Muscle layer of colon (tissue), 2 donors: ENCODE results near the gene PELI1.

Source experiments
- H3K27ac ChIP-seq: one replicate; pipeline ENCODE4 v1.7.0; 2013; ENCODE audit warnings: low read depth, mild to moderate bottlenecking, low read length, moderate library complexity
- H3K27me3 ChIP-seq, 2 donors: one replicate each; pipeline ENCODE4 v1.7.0; 2013; ENCODE audit warnings: low read length in 2 of 2, mild to moderate bottlenecking in 2 of 2; ENCODE audit not compliant: insufficient read depth in 2 of 2, control insufficient read depth in 1 of 2
- H3K36me3 ChIP-seq: one replicate; pipeline ENCODE4 v1.7.0; 2013; ENCODE audit warnings: mild to moderate bottlenecking, low read length; ENCODE audit not compliant: insufficient read depth
- H3K4me1 ChIP-seq: one replicate; pipeline ENCODE4 v1.7.0; 2013; ENCODE audit warnings: mild to moderate bottlenecking, low read length; ENCODE audit not compliant: insufficient read depth
- H3K4me3 ChIP-seq, 2 donors: one replicate each; pipeline ENCODE4 v1.7.0; 2013; ENCODE audit warnings: low read length in 2 of 2, low read depth in 1 of 2, mild to moderate bottlenecking in 1 of 2, moderate library complexity in 1 of 2
- H3K9ac ChIP-seq: one replicate; pipeline ENCODE4 v1.7.0; 2013; ENCODE audit warnings: low read length
- H3K9me3 ChIP-seq: one replicate; pipeline ENCODE4 v1.7.0; 2013; ENCODE audit warnings: mild to moderate bottlenecking, low read length
- donor health status: abdominal sarcoma.
- donor health status: Adenocarcinoma of cecum.

Gene PELI1

DNA sequence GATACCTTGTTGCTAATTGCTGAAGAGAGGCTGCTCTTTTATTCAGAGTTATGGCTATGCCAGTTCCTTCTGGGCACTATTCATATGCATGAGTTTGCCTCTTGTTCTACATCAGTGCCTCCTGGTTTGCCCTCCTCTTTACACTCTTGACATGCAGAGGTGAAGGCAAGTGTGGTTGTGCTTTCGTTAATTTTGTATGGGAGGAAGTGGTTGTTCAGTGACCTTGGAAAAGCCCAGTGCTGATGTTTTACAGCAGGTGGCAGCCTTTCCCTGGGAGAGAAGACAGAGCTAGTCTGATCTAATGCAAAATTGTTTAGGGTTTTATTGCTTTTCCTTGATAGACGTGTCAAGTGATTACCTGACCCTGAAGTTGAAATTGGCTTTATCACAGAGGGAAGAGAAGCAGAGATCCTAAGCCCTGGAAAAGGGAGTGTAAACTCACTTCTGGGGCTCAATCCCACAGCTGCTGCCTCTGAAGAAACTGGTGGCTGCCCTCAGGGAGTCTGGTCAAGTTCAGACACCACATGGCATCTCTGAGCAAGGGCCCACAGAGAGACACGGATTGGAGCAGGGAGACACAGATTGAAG, 94.5 kb downstream of the PELI1 start:
- Histone ChIP-seq H3K4me3 (no peak overlapping the region), H3K4me1 (peaks cover 4% of the 10 kb centered on the region), H3K36me3 (no peaks in the 10 kb centered on the region), H3K27ac (no peak overlapping the region), H3K27me3 (no peaks in the 10 kb centered on the region), H3K9me3 (no peaks in the 10 kb centered on the region), H3K9ac (no peak overlapping the region)

DNA sequence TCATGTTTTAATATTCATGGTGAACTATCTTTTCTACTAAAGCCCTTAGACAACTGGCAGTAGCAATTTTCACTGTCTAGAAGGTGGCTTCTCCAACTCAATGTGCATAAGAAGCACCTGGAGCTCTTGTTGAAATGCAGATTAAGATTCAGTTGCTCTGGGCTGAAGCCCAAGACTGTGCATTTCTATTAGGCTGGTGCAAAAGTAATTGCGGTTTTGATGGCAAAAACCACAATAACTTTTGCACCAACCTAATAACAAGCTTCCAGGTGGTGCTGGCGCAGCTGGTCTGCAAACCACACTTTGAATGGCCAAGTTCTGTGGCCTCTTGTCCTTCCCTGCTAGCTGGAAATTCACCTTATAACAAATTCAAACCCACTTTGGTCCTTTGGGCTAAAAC, 98.3 kb downstream of the PELI1 start:
- Histone ChIP-seq H3K27ac (no peak overlapping the region), H3K27me3 (no peaks in the 10 kb centered on the region), H3K9ac (no peak overlapping the region), H3K4me3 (no peak overlapping the region), H3K36me3 (no peaks in the 10 kb centered on the region), H3K9me3 (no peaks in the 10 kb centered on the region), H3K4me1 (peaks cover 4% of the 10 kb centered on the region)
